DOHH2 (cell line): Measurements from ENCODE around the gene KDR.

Experiments
- H3F3A ChIP-seq: fragments of 200-600 bp; sonication (generic), shearing (Covaris generic); 2 replicates; pipeline ENCODE4 v1.6.0; 2016; ENCODE audit warnings: antibody characterized with exemption, mild to moderate bottlenecking; ENCODE audit not compliant: control insufficient read depth, insufficient read depth
- H3K27ac ChIP-seq: fragments of 200-600 bp; sonication (generic); 2 replicates; pipeline ENCODE4 v1.5.1; 2014; ENCODE audit warnings: low read depth, mild to moderate bottlenecking, low read length, moderate library complexity
- H3K27me3 ChIP-seq: fragments of 200-600 bp; sonication (generic); 2 replicates; pipeline ENCODE4 v1.6.1; 2014; ENCODE audit warnings: mild to moderate bottlenecking, low read length, mixed read lengths; ENCODE audit not compliant: control insufficient read depth
- H3K36me3 ChIP-seq: fragments of 200-600 bp; sonication (generic); 2 replicates; pipeline ENCODE4 v1.6.1; 2014; ENCODE audit warnings: mild to moderate bottlenecking, low read length, moderate library complexity, mixed read lengths; ENCODE audit not compliant: control insufficient read depth
- H3K4me1 ChIP-seq: fragments of 200-600 bp; sonication (generic); 2 replicates; pipeline ENCODE4 v1.6.1; 2014; ENCODE audit warnings: mild to moderate bottlenecking, low read length, mixed read lengths; ENCODE audit not compliant: control insufficient read depth
- H3K4me2 ChIP-seq: fragments of 200-600 bp; sonication (generic); 2 replicates; pipeline ENCODE4 v1.6.0; 2014; ENCODE audit warnings: mild to moderate bottlenecking, low read length, moderate library complexity
- H3K4me3 ChIP-seq: fragments of 200-600 bp; sonication (generic); 2 replicates; pipeline ENCODE4 v1.5.1; 2014; ENCODE audit warnings: mild to moderate bottlenecking, low read length, mixed read lengths
- H3K79me2 ChIP-seq: fragments of 200-600 bp; sonication (generic); 2 replicates; pipeline ENCODE4 v1.6.1; 2014; ENCODE audit warnings: mild to moderate bottlenecking, low read length, mixed read lengths; ENCODE audit not compliant: control insufficient read depth
- H3K9me2 ChIP-seq: fragments of 200-600 bp; sonication (generic); replicated peaks from 2 replicates; pipeline ENCODE4 v1.6.1; 2014; ENCODE audit warnings: mild to moderate bottlenecking, low read length, mixed read lengths; ENCODE audit not compliant: control insufficient read depth
- H3K9me3 ChIP-seq: fragments of 200-600 bp; sonication (generic); 2 replicates; pipeline ENCODE4 v1.6.1; 2014; ENCODE audit warnings: antibody characterized with exemption, low read length, mixed read lengths; ENCODE audit not compliant: control insufficient read depth, insufficient read depth
- H4K20me1 ChIP-seq: fragments of 200-600 bp; sonication (generic); 2 replicates; pipeline ENCODE4 v1.6.0; 2014; ENCODE audit warnings: low read depth, mild to moderate bottlenecking, antibody characterized with exemption, low read length, moderate library complexity; ENCODE audit not compliant: control insufficient read depth, insufficient read depth
- CTCF ChIP-seq: fragments of 200-600 bp; sonication (generic); IDR thresholded peaks from one replicate; pipeline ENCODE4 v1.5.1; 2014; ENCODE audit warnings: antibody characterized with exemption, mild to moderate bottlenecking, low read depth, low read length; ENCODE audit not compliant: poor library complexity, severe bottlenecking
- EZH2phosphoT487 ChIP-seq: fragments of 200-600 bp; sonication (generic); IDR thresholded peaks from 2 replicates; pipeline ENCODE4 v1.6.1; 2017; ENCODE audit warnings: borderline replicate concordance, mild to moderate bottlenecking, antibody characterized with exemption, low read length, moderate library complexity, mixed read lengths

KDR gene

GRCh38 chr4:55030589-55030988, 94.8 kb downstream of the KDR start:
- Histone ChIP-seq H3K4me1 (no peaks in the 10 kb centered on the region), H3K9me2 (no peaks in the 10 kb centered on the region), H3K36me3 (no peaks in the 10 kb centered on the region), H3K27ac (no peak overlapping the region), H3K9me3 (no peaks in the 10 kb centered on the region), H3K4me2 (no peak overlapping the region), H3F3A (no peaks in the 10 kb centered on the region), H3K4me3 (no peak overlapping the region), H4K20me1 (no peaks in the 10 kb centered on the region), H3K27me3 (no peaks in the 10 kb centered on the region), H3K79me2 (no peaks in the 10 kb centered on the region)
- TF ChIP-seq CTCF (no peak), EZH2phosphoT487 (no peak)

- Histone ChIP-seq H3K79me2 (no peaks in the 10 kb centered on the region), H3K4me1 (no peaks in the 10 kb centered on the region), H3K4me2 (no peak overlapping the region), H3K9me3 (no peaks in the 10 kb centered on the region), H3K27ac (no peak overlapping the region), H3F3A (no peaks in the 10 kb centered on the region), H3K27me3 (no peaks in the 10 kb centered on the region), H4K20me1 (no peaks in the 10 kb centered on the region), H3K9me2 (no peaks in the 10 kb centered on the region), H3K36me3 (no peaks in the 10 kb centered on the region), H3K4me3 (no peak overlapping the region)
- no peak for TF ChIP-seq EZH2phosphoT487
- TF ChIP-seq CTCF = no peak
Observed at GRCh38 chr4:55029821-55030503, 95.4 kb downstream of the KDR start.

- no peaks in the 10 kb centered on the region for H3F3A ChIP-seq
- TF ChIP-seq CTCF = no peak
- no peak for TF ChIP-seq EZH2phosphoT487
- H3K27ac ChIP-seq = no peak overlapping the region
- no peak overlapping the region for H3K4me3 ChIP-seq
- no peak overlapping the region for H3K4me2 ChIP-seq
- no peaks in the 10 kb centered on the region for H3K36me3 ChIP-seq
- H3K27me3 ChIP-seq = no peaks in the 10 kb centered on the region
- H4K20me1 ChIP-seq = no peaks in the 10 kb centered on the region
- no peaks in the 10 kb centered on the region for H3K4me1 ChIP-seq
- no peaks in the 10 kb centered on the region for H3K79me2 ChIP-seq
- H3K9me2 ChIP-seq = no peaks in the 10 kb centered on the region
- no peaks in the 10 kb centered on the region for H3K9me3 ChIP-seq
Observed at GRCh38 chr4:55029321-55029720, 96.1 kb downstream of the KDR start.
